SK-N-SH treated with all-trans-retinoic acid at 6 μM for 48 hours (cell line): ENCODE data around the gene LAMA2.
"Not testable (repeated sequence)": the region's sequence is repeated elsewhere in the genome, so short reads cannot be mapped to it uniquely, and the experiment has no call there.

Experiments used
- ATAC-seq: fragments of 200-7000 bp; cut with Tn5 transposase; 3 replicates; pipeline ENCODE4 v1.9.1; 2020; ENCODE audit warnings: mild to moderate bottlenecking, moderate library complexity
- ARNTL ChIP-seq: fragments of 450-650 bp; formaldehyde crosslinking; IDR thresholded peaks from 2 replicates; pipeline ENCODE4 v1.5.0; 2020; ENCODE audit warnings: low read depth, mild to moderate bottlenecking, moderate library complexity, borderline replicate concordance
- BACH2 ChIP-seq: fragments of 250-450 bp; sonication (Bioruptor Pico); IDR thresholded peaks from 2 replicates; pipeline ENCODE4 v1.9.0; 2021; ENCODE audit warnings: mild to moderate bottlenecking, borderline replicate concordance
- CSDC2 ChIP-seq: fragments of 250-450 bp; sonication (Bioruptor Pico); IDR thresholded peaks from 2 replicates; pipeline ENCODE4 v1.5.0; 2020; ENCODE audit warnings: mild to moderate bottlenecking, moderate library complexity
- CSRNP3 ChIP-seq: fragments of 250-450 bp; sonication (Bioruptor Pico); IDR thresholded peaks from 2 replicates; pipeline ENCODE4 v1.5.1; 2021; ENCODE audit warnings: mild to moderate bottlenecking, moderate library complexity
- ESRRG ChIP-seq: fragments of 250-450 bp; sonication (Bioruptor Pico); IDR thresholded peaks from 2 replicates; pipeline ENCODE4 v1.6.1; 2021; ENCODE audit warnings: mild to moderate bottlenecking
- GLIS3 ChIP-seq: fragments of 250-450 bp; sonication (Bioruptor Pico); IDR thresholded peaks from 2 replicates; pipeline ENCODE4 v1.5.0; 2020; ENCODE audit warnings: mild to moderate bottlenecking, moderate library complexity
- ISL1 ChIP-seq: fragments of 250-450 bp; sonication (Bioruptor Pico); IDR thresholded peaks from 2 replicates; pipeline ENCODE4 v2.1.2; 2022; ENCODE audit warnings: mild to moderate bottlenecking, moderate library complexity
- OSR1 ChIP-seq: fragments of 250-450 bp; sonication (Bioruptor Pico); IDR thresholded peaks from 2 replicates; pipeline ENCODE4 v1.8.0; 2022; ENCODE audit warnings: moderate library complexity, mild to moderate bottlenecking, inconsistent platforms
- PATZ1 ChIP-seq: fragments of 250-450 bp; sonication (Bioruptor Pico); IDR thresholded peaks from 2 replicates; pipeline ENCODE4 v1.8.0; 2020; ENCODE audit warnings: mild to moderate bottlenecking, moderate library complexity, borderline replicate concordance
- RARB ChIP-seq: fragments of 250-450 bp; sonication (Bioruptor Pico); IDR thresholded peaks from 2 replicates; pipeline ENCODE4 v1.8.0; 2021; ENCODE audit warnings: mild to moderate bottlenecking, moderate library complexity
- SNAI2 ChIP-seq: fragments of 250-450 bp; sonication (Bioruptor Pico); IDR thresholded peaks from 2 replicates; pipeline ENCODE4 v1.5.0; 2020; ENCODE audit warnings: mild to moderate bottlenecking, moderate library complexity
- TCF4 ChIP-seq: fragments of 250-450 bp; sonication (Bioruptor Pico); IDR thresholded peaks from 2 replicates; pipeline ENCODE4 v1.8.0; 2021; ENCODE audit warnings: mild to moderate bottlenecking, moderate library complexity, borderline replicate concordance
- TOX ChIP-seq: fragments of 250-450 bp; sonication (Bioruptor Pico); IDR thresholded peaks from 2 replicates; pipeline ENCODE4 v1.8.0; 2021; ENCODE audit warnings: mild to moderate bottlenecking, moderate library complexity, borderline replicate concordance
- TSHZ2 ChIP-seq: fragments of 250-450 bp; sonication (Bioruptor Pico); IDR thresholded peaks from 2 replicates; pipeline ENCODE4 v1.5.0; 2020; ENCODE audit warnings: mild to moderate bottlenecking, moderate library complexity
- ZC3H10 ChIP-seq: fragments of 250-450 bp; sonication (Bioruptor Pico); IDR thresholded peaks from 2 replicates; pipeline ENCODE4 v1.5.1; 2021; ENCODE audit warnings: mild to moderate bottlenecking, moderate library complexity
- ZFP3 ChIP-seq: fragments of 250-450 bp; sonication (Bioruptor Pico); IDR thresholded peaks from 2 replicates; pipeline ENCODE4 v1.5.0; 2020; ENCODE audit warnings: mild to moderate bottlenecking, moderate library complexity
- ZNF565 ChIP-seq: fragments of 450-650 bp; formaldehyde crosslinking; conservative IDR thresholded peaks from 2 replicates; pipeline ENCODE4 v1.5.0; 2020; ENCODE audit warnings: low read depth, mild to moderate bottlenecking, moderate library complexity
- ZNF8 ChIP-seq: fragments of 450-650 bp; formaldehyde crosslinking; IDR thresholded peaks from 2 replicates; pipeline ENCODE4 v1.5.0; 2020; ENCODE audit warnings: mild to moderate bottlenecking, moderate library complexity
- TF ChIP-seq, protein P1 (sequence below): fragments of 250-450 bp; sonication (Bioruptor Pico); IDR thresholded peaks from 2 replicates; pipeline ENCODE4 v1.5.1; 2020; ENCODE audit warnings: low read depth, mild to moderate bottlenecking, moderate library complexity
- TF ChIP-seq, protein P2 (sequence below): fragments of 250-450 bp; sonication (Bioruptor Pico); IDR thresholded peaks from 2 replicates; pipeline ENCODE4 v1.8.0; 2021; ENCODE audit warnings: low read depth, mild to moderate bottlenecking, moderate library complexity, borderline replicate concordance

LAMA2 gene

DNA sequence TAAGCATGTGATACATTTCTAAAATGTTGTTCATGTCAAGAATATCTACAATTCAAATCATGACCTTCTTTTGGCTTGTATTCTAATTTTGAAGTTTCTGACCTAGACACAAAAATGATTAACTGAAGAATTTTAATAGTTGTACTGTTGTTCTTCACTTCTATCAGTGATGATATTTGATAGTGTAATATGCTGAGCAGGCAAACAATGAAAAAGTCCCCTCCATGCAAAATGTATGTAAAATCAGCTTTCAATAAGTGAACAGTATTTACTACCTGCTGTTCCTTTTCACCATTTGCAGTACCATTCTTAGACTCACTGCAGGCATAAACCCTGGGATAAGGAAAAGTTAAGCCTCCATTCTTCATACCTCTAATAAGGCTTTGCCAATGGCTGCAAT is 201.5 kb downstream of the LAMA2 start:
- ATAC-seq, result no peak
- TF ChIP-seq ZC3H10 (CRISPR knock-in tag) (no peak), CSDC2 (CRISPR knock-in tag) (no peak), ZFP3 (CRISPR knock-in tag) (no peak), ISL1 (no peak), ESRRG (no peak), RARB (no peak), GLIS3 (CRISPR knock-in tag) (no peak), TSHZ2 (CRISPR knock-in tag) (no peak), BACH2 (CRISPR knock-in tag) (no peak)
- TF ChIP-seq, protein P1, sequence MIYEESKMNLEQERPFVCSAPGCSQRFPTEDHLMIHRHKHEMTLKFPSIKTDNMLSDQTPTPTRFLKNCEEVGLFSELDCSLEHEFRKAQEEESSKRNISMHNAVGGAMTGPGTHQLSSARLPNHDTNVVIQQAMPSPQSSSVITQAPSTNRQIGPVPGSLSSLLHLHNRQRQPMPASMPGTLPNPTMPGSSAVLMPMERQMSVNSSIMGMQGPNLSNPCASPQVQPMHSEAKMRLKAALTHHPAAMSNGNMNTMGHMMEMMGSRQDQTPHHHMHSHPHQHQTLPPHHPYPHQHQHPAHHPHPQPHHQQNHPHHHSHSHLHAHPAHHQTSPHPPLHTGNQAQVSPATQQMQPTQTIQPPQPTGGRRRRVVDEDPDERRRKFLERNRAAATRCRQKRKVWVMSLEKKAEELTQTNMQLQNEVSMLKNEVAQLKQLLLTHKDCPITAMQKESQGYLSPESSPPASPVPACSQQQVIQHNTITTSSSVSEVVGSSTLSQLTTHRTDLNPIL (CRISPR knock-in tag), result no peak

- not testable (repeated sequence) for ATAC-seq
Observed at GRCh38 chr6:129088481-129088880, 205.5 kb downstream of the LAMA2 start.

DNA sequence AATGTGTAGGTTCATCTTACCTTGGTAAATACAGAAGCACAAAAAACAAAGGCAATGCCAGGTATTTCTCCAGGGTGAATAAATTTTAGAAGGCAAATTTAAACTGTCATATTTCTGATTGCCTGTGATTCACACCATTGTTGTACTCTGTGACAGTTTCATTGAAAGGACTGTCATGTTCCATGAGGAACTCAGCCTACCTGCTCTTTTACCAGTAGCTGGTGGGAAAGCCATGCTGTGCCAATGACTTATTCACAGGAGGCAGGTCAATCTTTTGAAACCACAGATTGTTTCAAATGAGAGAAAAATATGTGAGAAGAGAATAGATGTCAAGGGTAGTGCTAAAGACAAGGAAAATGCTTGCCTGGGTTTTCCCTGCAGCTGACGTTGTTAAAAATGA is 206.4 kb downstream of the LAMA2 start:
- ATAC-seq, result no peak
- TF ChIP-seq CSDC2 (CRISPR knock-in tag), result no peak
- TF ChIP-seq TSHZ2 (CRISPR knock-in tag), result no peak
- TF ChIP-seq ZNF8 (CRISPR knock-in tag), result no peak
- TF ChIP-seq, protein P2, sequence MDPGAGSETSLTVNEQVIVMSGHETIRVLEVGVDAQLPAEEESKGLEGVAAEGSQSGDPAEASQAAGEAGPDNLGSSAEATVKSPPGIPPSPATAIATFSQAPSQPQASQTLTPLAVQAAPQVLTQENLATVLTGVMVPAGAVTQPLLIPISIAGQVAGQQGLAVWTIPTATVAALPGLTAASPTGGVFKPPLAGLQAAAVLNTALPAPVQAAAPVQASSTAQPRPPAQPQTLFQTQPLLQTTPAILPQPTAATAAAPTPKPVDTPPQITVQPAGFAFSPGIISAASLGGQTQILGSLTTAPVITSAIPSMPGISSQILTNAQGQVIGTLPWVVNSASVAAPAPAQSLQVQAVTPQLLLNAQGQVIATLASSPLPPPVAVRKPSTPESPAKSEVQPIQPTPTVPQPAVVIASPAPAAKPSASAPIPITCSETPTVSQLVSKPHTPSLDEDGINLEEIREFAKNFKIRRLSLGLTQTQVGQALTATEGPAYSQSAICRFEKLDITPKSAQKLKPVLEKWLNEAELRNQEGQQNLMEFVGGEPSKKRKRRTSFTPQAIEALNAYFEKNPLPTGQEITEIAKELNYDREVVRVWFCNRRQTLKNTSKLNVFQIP (CRISPR knock-in tag), result no peak
- no peak for TF ChIP-seq PATZ1 (CRISPR knock-in tag)
- no peak for TF ChIP-seq TCF4
- no peak for TF ChIP-seq TOX (CRISPR knock-in tag)
- no peak for TF ChIP-seq ZNF565 (CRISPR knock-in tag)
- no peak for TF ChIP-seq ESRRG
- TF ChIP-seq ZC3H10 (CRISPR knock-in tag), result no peak
- no peak for TF ChIP-seq ARNTL (CRISPR knock-in tag)
- no peak for TF ChIP-seq OSR1 (CRISPR knock-in tag)
- TF ChIP-seq CSRNP3 (CRISPR knock-in tag), result no peak
- TF ChIP-seq SNAI2, result no peak
- TF ChIP-seq RARB, result no peak
- TF ChIP-seq, protein P1 (CRISPR knock-in tag), result no peak
- TF ChIP-seq GLIS3 (CRISPR knock-in tag), result no peak
- TF ChIP-seq ISL1, result no peak
